Cardiac muscle cell (in vitro differentiated cells and primary cell): ENCODE data around the gene JOSD1. TPM values are rescaled to one million over a fixed set of nuclear protein-coding genes. Genes with fewer than 3 reads are reported as not detected.

Source experiments
- DNase-seq, 2 donors: peaks; one replicate each; pipeline versions ENCODE4 v3.0.0 to v3.0.0-alpha.2; 2010 to 2017; ENCODE audit warnings: low read depth in 1 of 2, low spot score in 1 of 2
- H3K27ac ChIP-seq: fragments of 200-600 bp; sonication (generic); 2 replicates; pipeline ENCODE4 v1.5.1; 2016
- H3K27me3 ChIP-seq: fragments of 200-600 bp; sonication (generic); 2 replicates; pipeline ENCODE4 v1.6.0; 2016; ENCODE audit warnings: control low read depth
- H3K36me3 ChIP-seq: fragments of 200-600 bp; sonication (generic); 2 replicates; pipeline ENCODE4 v1.5.1; 2016; ENCODE audit warnings: control low read depth
- H3K4me1 ChIP-seq: fragments of 200-600 bp; sonication (generic); 2 replicates; pipeline ENCODE4 v1.8.1; 2017; ENCODE audit warnings: low read depth, mild to moderate bottlenecking, mixed run types
- H3K4me3 ChIP-seq: fragments of 200-600 bp; sonication (generic); 2 replicates; pipeline ENCODE4 v1.5.1; 2016; ENCODE audit warnings: mild to moderate bottlenecking
- H3K9me3 ChIP-seq: fragments of 200-600 bp; sonication (generic); 2 replicates; pipeline ENCODE4 v1.5.1; 2017; ENCODE audit warnings: low read depth, mild to moderate bottlenecking, control low read depth
- polyA plus RNA-seq: library from polyadenylated mRNA; unstranded; fragments of >200 nt; fragmentation: Nextera tagmentation; extraction: Ambion mirVana; gene quantifications from 2 replicates; pipeline ENCODE4 v1.2.1, GENCODE V29; 2016
- total RNA-seq: library from RNA; depleted of rRNA; stranded (reverse); fragments of >200 nt; gene quantifications from 2 replicates; pipeline ENCODE4 v1.2.3, GENCODE V29; 2016
- TF ChIP-seq, protein P1 (sequence below): IDR thresholded peaks from 2 replicates; pipeline ENCODE4 v1.5.1; 2012; ENCODE audit warnings: low read depth, mild to moderate bottlenecking, low read length

JOSD1 gene
- total and polyA plus RNA-seq, 2 experiments from 2014 or later: 4.4 to 41.0 TPM

DNA sequence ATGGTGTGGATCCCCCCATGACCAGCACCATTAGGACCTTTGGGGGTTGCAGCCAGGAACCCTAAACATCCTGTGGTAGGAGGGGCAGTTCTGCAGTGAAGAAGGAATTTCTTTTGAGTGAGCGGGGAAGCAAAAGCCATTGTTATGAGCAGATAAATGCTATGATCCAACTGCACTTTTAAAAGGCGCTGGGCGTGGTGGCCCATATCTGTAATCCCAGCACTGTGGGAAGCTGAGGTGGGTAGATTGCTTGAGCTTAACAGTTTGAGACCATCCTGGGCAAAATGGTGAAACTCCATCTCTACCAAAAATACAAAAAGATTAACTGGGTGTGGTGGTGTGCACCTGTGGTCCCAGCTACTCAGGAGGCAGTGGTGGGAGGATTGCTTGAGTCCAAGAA lies 24.9 kb downstream of the JOSD1 start:
- no peak overlapping the region for H3K27ac ChIP-seq
- H3K27me3 ChIP-seq: no peaks in the 10 kb centered on the region
- peaks cover 3% of the 10 kb centered on the region for H3K4me1 ChIP-seq
- TF ChIP-seq, protein P1, sequence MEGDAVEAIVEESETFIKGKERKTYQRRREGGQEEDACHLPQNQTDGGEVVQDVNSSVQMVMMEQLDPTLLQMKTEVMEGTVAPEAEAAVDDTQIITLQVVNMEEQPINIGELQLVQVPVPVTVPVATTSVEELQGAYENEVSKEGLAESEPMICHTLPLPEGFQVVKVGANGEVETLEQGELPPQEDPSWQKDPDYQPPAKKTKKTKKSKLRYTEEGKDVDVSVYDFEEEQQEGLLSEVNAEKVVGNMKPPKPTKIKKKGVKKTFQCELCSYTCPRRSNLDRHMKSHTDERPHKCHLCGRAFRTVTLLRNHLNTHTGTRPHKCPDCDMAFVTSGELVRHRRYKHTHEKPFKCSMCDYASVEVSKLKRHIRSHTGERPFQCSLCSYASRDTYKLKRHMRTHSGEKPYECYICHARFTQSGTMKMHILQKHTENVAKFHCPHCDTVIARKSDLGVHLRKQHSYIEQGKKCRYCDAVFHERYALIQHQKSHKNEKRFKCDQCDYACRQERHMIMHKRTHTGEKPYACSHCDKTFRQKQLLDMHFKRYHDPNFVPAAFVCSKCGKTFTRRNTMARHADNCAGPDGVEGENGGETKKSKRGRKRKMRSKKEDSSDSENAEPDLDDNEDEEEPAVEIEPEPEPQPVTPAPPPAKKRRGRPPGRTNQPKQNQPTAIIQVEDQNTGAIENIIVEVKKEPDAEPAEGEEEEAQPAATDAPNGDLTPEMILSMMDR: no peak
- no peaks in the 10 kb centered on the region for H3K9me3 ChIP-seq
- no peak for DNase-seq
- H3K36me3 ChIP-seq: peaks cover 10% of the 10 kb centered on the region
- H3K4me3 ChIP-seq: no peak overlapping the region

DNA sequence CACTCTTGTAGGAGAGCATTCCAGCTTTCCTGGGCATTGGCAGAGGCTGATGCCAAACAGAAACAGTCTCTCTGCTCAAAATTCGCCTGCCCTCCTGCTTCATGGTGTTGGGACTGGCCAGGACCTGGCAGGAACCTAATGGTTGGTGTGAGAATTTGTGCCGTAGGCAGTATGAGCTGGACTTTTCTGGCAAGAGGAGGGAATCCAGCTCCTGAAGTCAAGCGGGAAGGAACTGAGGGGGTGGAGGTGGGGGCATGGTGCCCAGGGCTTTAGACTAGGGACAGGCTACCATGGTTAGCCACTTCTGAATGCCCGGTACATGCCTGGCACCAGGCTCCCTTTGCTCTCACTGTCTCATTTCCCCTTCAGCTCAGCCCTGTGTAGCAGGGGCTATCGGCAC lies 25.9 kb downstream of the JOSD1 start:
- Histone ChIP-seq H3K27ac (no peak overlapping the region), H3K36me3 (peaks cover 13% of the 10 kb centered on the region), H3K4me3 (no peak overlapping the region), H3K4me1 (peaks cover 3% of the 10 kb centered on the region), H3K9me3 (no peaks in the 10 kb centered on the region), H3K27me3 (no peaks in the 10 kb centered on the region)
- TF ChIP-seq, protein P1: no peak
- DNase-seq: no peak

DNA sequence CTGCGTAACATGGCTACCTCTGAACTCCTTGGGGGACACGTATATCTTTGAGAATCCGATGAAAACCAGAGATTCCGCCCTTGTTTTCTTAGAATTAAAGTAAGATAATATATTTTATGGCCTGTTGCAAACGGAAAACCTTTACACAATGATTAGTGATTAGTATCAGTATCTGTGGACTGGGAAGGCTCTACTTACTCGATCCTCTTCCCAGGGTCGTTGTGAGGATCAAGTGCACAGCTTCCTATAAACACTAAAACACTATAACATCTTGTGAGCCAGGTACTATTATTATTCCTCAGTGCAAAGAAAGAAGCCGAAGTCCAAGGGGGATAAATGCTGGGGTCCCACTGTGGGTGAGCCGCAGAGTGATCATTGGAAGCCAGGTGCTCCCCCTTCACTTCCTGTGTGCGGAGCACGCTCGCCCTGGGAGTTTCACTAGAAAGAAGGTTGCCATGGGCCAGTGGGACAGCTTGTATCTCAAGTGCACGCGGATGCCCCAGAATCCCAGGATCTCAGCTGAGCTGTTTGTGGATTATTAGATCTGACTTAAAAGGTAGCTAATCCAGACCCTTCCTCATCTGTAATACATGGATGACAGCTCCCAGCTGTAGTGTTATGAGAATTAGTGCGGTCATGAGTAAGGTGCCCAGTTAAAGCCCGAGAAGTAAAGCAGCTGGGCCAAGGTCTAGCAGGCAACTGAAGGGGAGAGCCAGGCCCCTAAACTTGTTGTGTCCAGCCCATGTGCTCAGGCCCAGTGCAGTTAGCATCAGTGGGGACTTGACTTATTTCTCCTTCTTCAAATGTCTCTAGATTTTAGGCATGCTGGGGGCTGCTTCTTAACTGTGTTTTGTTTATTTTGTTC lies 43.5 kb downstream of the JOSD1 start:
- H3K9me3 ChIP-seq: no peaks in the 10 kb centered on the region
- peak; percentile 17 to 29 for DNase-seq
- peaks cover 10% of the 10 kb centered on the region for H3K4me1 ChIP-seq
- H3K27ac ChIP-seq: peak overlapping the region; percentile 98
- peak overlapping the region; percentile 85 for H3K4me3 ChIP-seq
- H3K27me3 ChIP-seq: no peaks in the 10 kb centered on the region
- TF ChIP-seq, protein P1: no peak
- H3K36me3 ChIP-seq: no peaks in the 10 kb centered on the region

DNA sequence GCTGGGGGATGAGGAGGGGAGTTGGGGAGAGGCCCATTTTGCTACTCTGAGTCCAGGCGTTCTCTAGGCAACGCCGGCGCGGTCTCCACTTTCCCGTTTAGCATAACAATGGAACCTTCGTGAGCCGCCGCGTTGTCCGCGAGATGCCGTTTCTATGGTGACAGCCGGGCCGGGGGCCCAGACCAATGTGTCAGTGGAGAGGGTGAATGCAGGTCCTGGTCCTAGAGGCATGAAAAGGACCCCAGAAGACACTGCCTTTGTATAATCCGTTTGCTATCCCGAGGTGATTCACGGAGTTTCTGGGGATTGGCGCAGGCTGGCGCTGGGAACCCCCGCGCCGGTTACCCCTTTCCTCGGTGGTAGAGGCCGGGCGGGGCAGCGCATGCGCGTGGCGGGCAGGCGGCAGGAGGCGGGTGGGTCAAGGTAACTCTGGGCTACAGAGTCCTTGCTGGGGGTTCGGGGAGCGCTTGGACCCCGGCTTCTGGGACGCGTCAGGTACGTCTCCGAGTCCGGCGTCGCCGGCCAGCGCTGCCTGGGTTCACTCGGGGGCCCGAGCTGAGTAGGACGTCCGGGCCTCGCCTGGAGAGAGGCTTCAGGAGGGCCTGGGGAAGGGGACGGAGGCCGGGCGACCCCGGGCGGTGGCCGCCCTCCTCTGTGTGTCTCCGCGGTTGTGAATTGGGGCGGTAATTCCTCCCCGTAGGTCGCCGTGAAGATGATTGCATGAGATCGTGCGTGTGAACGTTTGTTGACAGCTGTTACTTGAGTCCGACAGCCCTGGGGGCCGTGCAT lies 44.3 kb downstream of the JOSD1 start, which contains the start of the genes CBY1 and FAM227A:
TSS of gene CBY1 (plus strand) at position 383 of the 789 bp plus-strand sequence. CDS start 11,417 bp downstream, outside the sequence.
TSS of gene FAM227A (minus strand) at position 137 of the 789 bp plus-strand sequence. CDS start 6,224 bp downstream, outside the sequence.
- peak within 1 kb of the TSS; percentile 85 for H3K4me3 ChIP-seq

More for the DNA sequence above, 44.3 kb downstream of the JOSD1 start, which contains the start of the genes CBY1 and FAM227A:
- no peaks in the 10 kb centered on the region for H3K9me3 ChIP-seq
- TF ChIP-seq, protein P1: no peak
- H3K4me1 ChIP-seq: peaks cover 10% of the 10 kb centered on the region
- DNase-seq: peak; percentile 91 to 94
- peak within 1 kb of the TSS; percentile 98 for H3K27ac ChIP-seq
- H3K36me3 ChIP-seq: no peaks in the 10 kb centered on the region
- no peaks in the 10 kb centered on the region for H3K27me3 ChIP-seq
